ENCODE data around the gene CDH24.

CDH24 gene

GRCh38 chr14:23090254-23090636 lies 32.9 kb upstream of the CDH24 start:
- no peak for DNase-seq (ENCODE audit: low read depth in 4 of 4, low spot score in 1 of 4)

- DNase-seq (ENCODE audit: low read depth in 4 of 4, low spot score in 1 of 4): no peak
Measured at GRCh38 chr14:23089498-23090253, 32.4 kb upstream of the CDH24 start.

- no peak for DNase-seq (ENCODE audit: low read depth in 4 of 4, low spot score in 1 of 4)
Measured at GRCh38 chr14:23086565-23086964, 29.2 kb upstream of the CDH24 start.

GRCh38 chr14:23085458-23085857 lies 28.1 kb upstream of the CDH24 start:
- DNase-seq (ENCODE audit: low read depth in 4 of 4, low spot score in 1 of 4): no peak

- DNase-seq (ENCODE audit: low read depth in 4 of 4, low spot score in 1 of 4): no peak
Measured at GRCh38 chr14:23080474-23080873, 23.2 kb upstream of the CDH24 start.

- no peak for DNase-seq (ENCODE audit: low read depth in 4 of 4, low spot score in 1 of 4)
Measured at GRCh38 chr14:23079716-23080115, 22.4 kb upstream of the CDH24 start.

GRCh38 chr14:23078692-23079116 lies 21.4 kb upstream of the CDH24 start:
- no peak for DNase-seq (ENCODE audit: low read depth in 4 of 4, low spot score in 1 of 4)

GRCh38 chr14:23077962-23078361 lies 20.6 kb upstream of the CDH24 start:
- no peak for DNase-seq (ENCODE audit: low read depth in 4 of 4, low spot score in 1 of 4)

GRCh38 chr14:23076785-23077408 lies 19.6 kb upstream of the CDH24 start:
- DNase-seq (ENCODE audit: low read depth in 4 of 4, low spot score in 1 of 4): no peak

GRCh38 chr14:23074906-23075305 lies 17.6 kb upstream of the CDH24 start:
- DNase-seq (ENCODE audit: low read depth in 4 of 4, low spot score in 1 of 4): no peak

- no peak for DNase-seq (ENCODE audit: low read depth in 4 of 4, low spot score in 1 of 4)
Measured at GRCh38 chr14:23071921-23072539, 14.7 kb upstream of the CDH24 start.

- DNase-seq (ENCODE audit: low read depth in 4 of 4, low spot score in 1 of 4): peak; percentile 43 to 72 (median 58)
Measured at GRCh38 chr14:23071244-23071920, 14.1 kb upstream of the CDH24 start.

GRCh38 chr14:23070262-23071129 lies 13.2 kb upstream of the CDH24 start:
- no peak for DNase-seq (ENCODE audit: low read depth in 4 of 4, low spot score in 1 of 4)

- DNase-seq (ENCODE audit: low read depth in 4 of 4, low spot score in 1 of 4): no peak
Measured at GRCh38 chr14:23069413-23069806, 12.1 kb upstream of the CDH24 start.

- DNase-seq (ENCODE audit: low read depth in 4 of 4, low spot score in 1 of 4): peak; percentile 44 to 55 (median 50)
Measured at GRCh38 chr14:23068789-23069412, 11.6 kb upstream of the CDH24 start.

- DNase-seq (ENCODE audit: low read depth in 4 of 4, low spot score in 1 of 4): no peak
Measured at GRCh38 chr14:23067847-23068788, 10.8 kb upstream of the CDH24 start.

GRCh38 chr14:23066855-23067744 lies 9.8 kb upstream of the CDH24 start:
- no peak for DNase-seq (ENCODE audit: low read depth in 4 of 4, low spot score in 1 of 4)

GRCh38 chr14:23066368-23066767 lies 9.0 kb upstream of the CDH24 start:
- no peak for DNase-seq (ENCODE audit: low read depth in 4 of 4, low spot score in 1 of 4)
